G401.6 (cell line): ENCODE results near the gene CDC42EP1.

Experiments used
- FAIRE-seq: peaks from 2 replicates; lab custom pipeline; 2012; peaks lifted over from hg19 to GRCh38; lab: Jason Lieb, UNC

Gene CDC42EP1

GRCh38 chr22:37616201-37617083 lies 56.2 kb downstream of the CDC42EP1 start:
- FAIRE-seq = no peak

GRCh38 chr22:37617431-37617830 lies 57.2 kb downstream of the CDC42EP1 start:
- FAIRE-seq = no peak

GRCh38 chr22:37618072-37618656 lies 57.9 kb downstream of the CDC42EP1 start:
- no peak for FAIRE-seq

DNA sequence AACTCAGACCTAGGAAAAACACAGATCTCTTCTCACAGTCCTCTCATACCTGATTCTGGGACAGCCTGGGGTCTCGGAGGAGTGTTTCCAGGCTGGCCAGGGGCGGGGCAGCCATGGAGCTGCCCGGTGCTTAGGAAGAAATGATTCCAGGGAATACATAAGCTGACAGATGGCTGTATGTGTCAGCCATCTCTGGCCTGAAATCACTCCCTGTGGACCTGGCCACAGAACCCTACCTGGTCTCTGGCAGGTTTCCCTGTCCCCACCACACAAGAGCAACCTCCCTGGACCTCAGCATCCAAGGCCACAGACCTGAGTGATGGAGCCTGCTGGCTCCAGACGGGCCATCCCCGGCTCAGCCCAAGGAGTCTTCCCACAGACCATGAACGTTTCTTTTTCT lies 58.4 kb downstream of the CDC42EP1 start:
- no peak for FAIRE-seq
